H9 (cell line): ENCODE results near the gene NPC1L1. TPM values are rescaled to one million over a fixed set of nuclear protein-coding genes. Genes with fewer than 3 reads are reported as not detected.

Experiments
- DNase-seq: peaks from one replicate; pipeline ENCODE4 v3.0.0-alpha.2; 2017
- H2AFZ ChIP-seq: one replicate; pipeline ENCODE4 v1.6.1; 2013; ENCODE audit warnings: mild to moderate bottlenecking, low read length, control low read depth, moderate library complexity
- H2AK5ac ChIP-seq: 2 replicates; pipeline ENCODE4 v1.6.1; 2013; ENCODE audit warnings: low read length, control low read depth, mixed read lengths; ENCODE audit not compliant: insufficient read length
- H2BK120ac ChIP-seq: one replicate; pipeline ENCODE4 v1.6.1; 2013; ENCODE audit warnings: low read depth, mild to moderate bottlenecking, low read length, control low read depth, inconsistent platforms; ENCODE audit not compliant: poor library complexity, severe bottlenecking
- H2BK12ac ChIP-seq: 2 replicates; pipeline ENCODE4 v1.6.1; 2013; ENCODE audit warnings: low read length, control low read depth, mixed read lengths, low read depth; ENCODE audit not compliant: insufficient read length
- H2BK15ac ChIP-seq: 2 replicates; pipeline ENCODE4 v1.6.1; 2013; ENCODE audit warnings: low read depth, low read length, control low read depth
- H2BK20ac ChIP-seq: one replicate; pipeline ENCODE4 v1.6.1; 2013; ENCODE audit warnings: low read depth, mild to moderate bottlenecking, low read length, control low read depth, inconsistent platforms; ENCODE audit not compliant: poor library complexity, severe bottlenecking
- H2BK5ac ChIP-seq: 2 replicates; pipeline ENCODE4 v1.6.1; 2013; ENCODE audit warnings: low read length, control low read depth, mixed read lengths; ENCODE audit not compliant: insufficient read length
- H3K14ac ChIP-seq: 2 replicates; pipeline ENCODE4 v1.6.1; 2013; ENCODE audit warnings: low read length, control low read depth; ENCODE audit not compliant: insufficient read depth
- H3K18ac ChIP-seq: 2 replicates; pipeline ENCODE4 v1.6.1; 2013; ENCODE audit warnings: low read depth, mild to moderate bottlenecking, mixed read lengths, low read length, control low read depth; ENCODE audit not compliant: insufficient read length
- H3K23ac ChIP-seq: 2 replicates; pipeline ENCODE4 v1.6.1; 2013; ENCODE audit warnings: low read length, control low read depth, mixed read lengths, low read depth; ENCODE audit not compliant: insufficient read length
- H3K23me2 ChIP-seq: 2 replicates; pipeline ENCODE4 v1.6.1; 2013; ENCODE audit warnings: low read depth, mild to moderate bottlenecking, mixed read lengths, low read length, control low read depth; ENCODE audit not compliant: insufficient read length, poor library complexity, severe bottlenecking
- H3K27ac ChIP-seq: 2 replicates; pipeline ENCODE4 v1.5.1; 2013; ENCODE audit warnings: low read length, control low read depth, mixed read lengths, low read depth; ENCODE audit not compliant: insufficient read length
- H3K27me3 ChIP-seq: 2 replicates; pipeline ENCODE4 v1.6.1; 2013; ENCODE audit warnings: low read length, control low read depth, inconsistent platforms; ENCODE audit not compliant: insufficient read depth
- H3K4ac ChIP-seq: 2 replicates; pipeline ENCODE4 v1.6.1; 2013; ENCODE audit warnings: low read depth, mild to moderate bottlenecking, control low read depth, inconsistent platforms, low read length, moderate library complexity
- H3K4me1 ChIP-seq: 2 replicates; pipeline ENCODE4 v1.6.1; 2013; ENCODE audit warnings: low read length, control low read depth, inconsistent platforms; ENCODE audit not compliant: insufficient read depth
- H3K4me2 ChIP-seq: 2 replicates; pipeline ENCODE4 v1.6.1; 2013; ENCODE audit warnings: low read length, control low read depth, mixed read lengths; ENCODE audit not compliant: insufficient read length, insufficient read depth
- H3K56ac ChIP-seq: 2 replicates; pipeline ENCODE4 v1.6.1; 2013; ENCODE audit warnings: low read depth, mild to moderate bottlenecking, mixed read lengths, low read length, control low read depth; ENCODE audit not compliant: insufficient read length
- H3K79me1 ChIP-seq: 2 replicates; pipeline ENCODE4 v1.6.1; 2013; ENCODE audit warnings: low read depth, mild to moderate bottlenecking, moderate library complexity, low read length, control low read depth, inconsistent platforms; ENCODE audit not compliant: insufficient read depth, poor library complexity, severe bottlenecking
- H3K79me2 ChIP-seq: 2 replicates; pipeline ENCODE4 v1.6.1; 2013; ENCODE audit warnings: low read length, control low read depth, inconsistent platforms; ENCODE audit not compliant: insufficient read depth
- H3K9ac ChIP-seq: 2 replicates; pipeline ENCODE4 v1.6.1; 2013; ENCODE audit warnings: low read length, control low read depth, mixed read lengths; ENCODE audit not compliant: insufficient read length; ENCODE audit errors: extremely low read depth
- H3K9me3 ChIP-seq: one replicate; pipeline ENCODE4 v1.6.1; 2013; ENCODE audit warnings: low read depth, low read length, inconsistent platforms; ENCODE audit not compliant: control insufficient read depth
- H3T11ph ChIP-seq: one replicate; pipeline ENCODE4 v1.6.1; 2013; ENCODE audit warnings: mild to moderate bottlenecking, low read length, control low read depth, inconsistent platforms
- H4K20me1 ChIP-seq: one replicate; pipeline ENCODE4 v1.6.1; 2013; ENCODE audit not compliant: control insufficient read depth, insufficient read length, insufficient read depth
- H4K5ac ChIP-seq: 2 replicates; pipeline ENCODE4 v1.6.1; 2013; ENCODE audit warnings: low read depth, mild to moderate bottlenecking, mixed read lengths, low read length, control low read depth; ENCODE audit not compliant: insufficient read length
- H4K8ac ChIP-seq: replicated peaks from 2 replicates; pipeline ENCODE4 v1.6.1; 2013; ENCODE audit warnings: low read length, control low read depth, mixed read lengths, low read depth; ENCODE audit not compliant: insufficient read length
- H4K91ac ChIP-seq: 2 replicates; pipeline ENCODE4 v1.6.1; 2013; ENCODE audit warnings: low read depth, mild to moderate bottlenecking, moderate library complexity, mixed read lengths, low read length, control low read depth; ENCODE audit not compliant: insufficient read length
- H3K27ac Mint-ChIP-seq, 3 experiments: 2 replicates in 2 of 3; 3 replicates in 1 of 3; pipeline ENCODE4 v1.8.0; 2020 to 2021; ENCODE audit warnings: mixed read lengths in 3 of 3, mild to moderate bottlenecking in 1 of 3, moderate library complexity in 1 of 3
- H3K27me3 Mint-ChIP-seq: 2 replicates; pipeline ENCODE4 v1.8.0; 2021; ENCODE audit warnings: low read depth, mild to moderate bottlenecking, moderate library complexity, mixed read lengths
- H3K36me3 Mint-ChIP-seq, 3 experiments: 2 replicates in 2 of 3; 3 replicates in 1 of 3; pipeline ENCODE4 v1.8.0; 2020 to 2021; ENCODE audit warnings: low read depth in 3 of 3, mixed read lengths in 3 of 3; ENCODE audit not compliant: insufficient read depth in 1 of 3
- H3K4me1 Mint-ChIP-seq, 2 experiments: 2 replicates each; pipeline ENCODE4 v1.8.0; 2020; ENCODE audit warnings: mixed read lengths in 2 of 2
- H3K4me3 Mint-ChIP-seq, 2 experiments: 2 replicates in 1 of 2; 3 replicates in 1 of 2; pipeline ENCODE4 v1.8.0; 2020 to 2021; ENCODE audit warnings: mild to moderate bottlenecking in 2 of 2, mixed read lengths in 2 of 2, moderate library complexity in 1 of 2
- H3K9me3 Mint-ChIP-seq, 2 experiments: 2 replicates in 1 of 2; 3 replicates in 1 of 2; pipeline ENCODE4 v1.8.0; 2020; ENCODE audit warnings: mild to moderate bottlenecking in 2 of 2, mixed read lengths in 2 of 2, moderate library complexity in 1 of 2
- CTCF ChIP-seq: fragments of 200-600 bp; sonication (generic); conservative IDR thresholded peaks from 3 replicates; pipeline ENCODE4 v1.8.0; 2021; ENCODE audit warnings: antibody characterized with exemption, mild to moderate bottlenecking
- WGBS: extraction: QIAGEN DNeasy Blood & Tissue Kit; methylation state at CpG from one replicate; pipeline ENCODE4 v1.1.7; 2013; ENCODE audit warnings: missing lambda C conversion rate, low lambda C conversion rate, mixed read lengths; ENCODE audit not compliant: insufficient read length; ENCODE audit errors: extremely low coverage; 5-methylcytosine and 5-hydroxymethylcytosine counted together
- total RNA-seq: library from RNA; stranded (reverse); gene quantifications from 2 replicates; pipeline ENCODE4 v1.2.1, GENCODE V29; 2021

NPC1L1 gene
- total RNA-seq, 1 experiment from 2014 or later: 0.11 TPM

GRCh38 chr7:44557485-44557884 lies 16.4 kb upstream of the NPC1L1 start:
- Histone ChIP-seq H3K18ac (no peak overlapping the region), H2BK15ac (no peak overlapping the region), H3K27me3 (no peaks in the 10 kb centered on the region), H2BK12ac (no peak overlapping the region), H2BK120ac (no peak overlapping the region), H3T11ph (no peak overlapping the region), H3K27ac (no peak overlapping the region), H4K91ac (no peak overlapping the region), H3K56ac (no peak overlapping the region), H4K5ac (no peak overlapping the region), H4K20me1 (no peaks in the 10 kb centered on the region), H2BK20ac (no peak overlapping the region), H3K4me1 (no peaks in the 10 kb centered on the region), H2AK5ac (no peak overlapping the region), H3K79me2 (no peaks in the 10 kb centered on the region), H3K4me2 (no peak overlapping the region), H4K8ac (no peak overlapping the region), H3K23ac (no peak overlapping the region), H3K9me3 (no peaks in the 10 kb centered on the region), H3K9ac (no peak overlapping the region), H3K23me2 (no peaks in the 10 kb centered on the region), H3K14ac (no peak overlapping the region), H3K79me1 (no peaks in the 10 kb centered on the region), H2BK5ac (no peak overlapping the region), H2AFZ (no peak overlapping the region), H3K4ac (no peak overlapping the region)
- no peak for TF ChIP-seq CTCF
- WGBS: no CpG with 5 or more reads among the region's 2 CpGs
- peaks cover 1% of the 10 kb centered on the region; the same call in 1 of the 2 replicates for H3K27me3 Mint-ChIP-seq
- H3K4me3 Mint-ChIP-seq: no peak overlapping the region
- H3K27ac Mint-ChIP-seq: no peak overlapping the region
- peaks cover 4 to 7% of the 10 kb centered on the region in 2 experiments; a peak in 3 of 4 replicates for H3K4me1 Mint-ChIP-seq
- H3K9me3 Mint-ChIP-seq: no peaks in the 10 kb centered on the region
- H3K36me3 Mint-ChIP-seq: no peaks in the 10 kb centered on the region; a peak in 2 of 7 replicates
- DNase-seq: no peak
